Measurements from ENCODE around the gene SAMD4A. TPM values are rescaled to one million over a fixed set of nuclear protein-coding genes. Genes with fewer than 3 reads are reported as not detected.

SAMD4A gene
- total RNA-seq, 1 experiment from 2014 or later, result 9.6 TPM

DNA sequence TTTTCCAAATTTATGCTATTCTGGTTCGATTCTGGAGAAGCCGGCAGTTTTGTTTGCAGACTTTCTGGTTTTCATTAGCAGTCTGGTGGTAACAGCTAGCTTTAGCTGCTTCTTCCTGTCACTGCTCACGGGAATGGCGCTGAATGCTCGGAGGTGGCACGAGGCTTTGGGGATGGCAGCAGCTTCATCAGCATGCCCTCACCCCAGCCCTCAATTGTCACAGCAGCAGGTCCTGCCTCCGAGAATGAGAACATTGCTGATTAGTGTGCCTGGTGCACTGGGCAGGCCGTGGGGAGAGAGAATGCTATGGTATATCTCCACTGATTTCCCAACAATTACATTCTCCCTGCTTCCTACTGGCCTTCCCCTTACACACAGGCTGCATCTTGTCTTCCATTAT is 73.6 kb downstream of the SAMD4A start:
- H3K27me3 Mint-ChIP-seq (ENCODE audit: low read depth), result no peaks in the 10 kb centered on the region
- H4K8ac ChIP-seq (replicated peaks; ENCODE audit: insufficient read length, low read depth, low read length), result no peak overlapping the region
- no peak overlapping the region for H2AK5ac ChIP-seq (ENCODE audit: insufficient read length, low read length)
- H2BK15ac ChIP-seq (ENCODE audit: low read depth, low read length), result no peak overlapping the region
- H3K27ac ChIP-seq (ENCODE audit: insufficient read length, low read depth, low read length), result no peak overlapping the region
- H3K4me3 Mint-ChIP-seq, result no peak overlapping the region
- H3K79me2 ChIP-seq (ENCODE audit: insufficient read depth, low read length), result no peaks in the 10 kb centered on the region
- no peak overlapping the region for H2BK120ac ChIP-seq (ENCODE audit: low read depth, low read length, poor library complexity, severe bottlenecking)
- no peak overlapping the region for H3K27ac Mint-ChIP-seq
- no CpG with 5 or more reads among the region's 8 CpGs for WGBS (ENCODE audit: extremely low coverage, insufficient read length, low lambda C conversion rate)
- no peaks in the 10 kb centered on the region for H3K9me3 ChIP-seq (ENCODE audit: control insufficient read depth, low read depth, low read length)
- no peak overlapping the region for H3K56ac ChIP-seq (ENCODE audit: insufficient read length, low read depth, low read length)
- H3K9ac ChIP-seq (ENCODE audit: extremely low read depth, insufficient read length, low read length), result no peak overlapping the region
- TF ChIP-seq, protein P1, sequence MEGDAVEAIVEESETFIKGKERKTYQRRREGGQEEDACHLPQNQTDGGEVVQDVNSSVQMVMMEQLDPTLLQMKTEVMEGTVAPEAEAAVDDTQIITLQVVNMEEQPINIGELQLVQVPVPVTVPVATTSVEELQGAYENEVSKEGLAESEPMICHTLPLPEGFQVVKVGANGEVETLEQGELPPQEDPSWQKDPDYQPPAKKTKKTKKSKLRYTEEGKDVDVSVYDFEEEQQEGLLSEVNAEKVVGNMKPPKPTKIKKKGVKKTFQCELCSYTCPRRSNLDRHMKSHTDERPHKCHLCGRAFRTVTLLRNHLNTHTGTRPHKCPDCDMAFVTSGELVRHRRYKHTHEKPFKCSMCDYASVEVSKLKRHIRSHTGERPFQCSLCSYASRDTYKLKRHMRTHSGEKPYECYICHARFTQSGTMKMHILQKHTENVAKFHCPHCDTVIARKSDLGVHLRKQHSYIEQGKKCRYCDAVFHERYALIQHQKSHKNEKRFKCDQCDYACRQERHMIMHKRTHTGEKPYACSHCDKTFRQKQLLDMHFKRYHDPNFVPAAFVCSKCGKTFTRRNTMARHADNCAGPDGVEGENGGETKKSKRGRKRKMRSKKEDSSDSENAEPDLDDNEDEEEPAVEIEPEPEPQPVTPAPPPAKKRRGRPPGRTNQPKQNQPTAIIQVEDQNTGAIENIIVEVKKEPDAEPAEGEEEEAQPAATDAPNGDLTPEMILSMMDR (conservative IDR thresholded peaks at IDR 0.05), result no peak
- H2BK12ac ChIP-seq (ENCODE audit: insufficient read length, low read depth, low read length), result no peak overlapping the region
- H4K5ac ChIP-seq (ENCODE audit: insufficient read length, low read depth, low read length), result no peak overlapping the region
- H3K23ac ChIP-seq (ENCODE audit: insufficient read length, low read depth, low read length), result no peak overlapping the region
- no peaks in the 10 kb centered on the region; a peak in 1 of 7 replicates for H3K36me3 Mint-ChIP-seq (ENCODE audit: insufficient read depth in 1 of 3, low read depth in 3 of 3)
- H3K4me1 Mint-ChIP-seq, result peaks cover 18 to 31% of the 10 kb centered on the region in 2 experiments
- H3K4me1 ChIP-seq (ENCODE audit: insufficient read depth, low read length), result peaks cover 20% of the 10 kb centered on the region; the same call in 1 of the 2 replicates
- H2BK20ac ChIP-seq (ENCODE audit: low read depth, low read length, poor library complexity, severe bottlenecking), result no peak overlapping the region
- no peak overlapping the region for H3K4ac ChIP-seq (ENCODE audit: low read depth, low read length)
- no peak overlapping the region for H3T11ph ChIP-seq (ENCODE audit: low read length)
- no peak overlapping the region for H2BK5ac ChIP-seq (ENCODE audit: insufficient read length, low read length)
- DNase-seq, result no peak
- H4K91ac ChIP-seq (ENCODE audit: insufficient read length, low read depth, low read length), result no peak overlapping the region
- H3K4me2 ChIP-seq (ENCODE audit: insufficient read depth, insufficient read length, low read length), result no peak overlapping the region
- no peaks in the 10 kb centered on the region for H4K20me1 ChIP-seq (ENCODE audit: control insufficient read depth, insufficient read depth, insufficient read length)
- H3K79me1 ChIP-seq (ENCODE audit: insufficient read depth, low read depth, low read length, poor library complexity, severe bottlenecking), result no peaks in the 10 kb centered on the region
- H3K23me2 ChIP-seq (ENCODE audit: insufficient read length, low read depth, low read length, poor library complexity, severe bottlenecking), result no peaks in the 10 kb centered on the region
- no peak overlapping the region; the same call in 1 of the 2 replicates for H3K14ac ChIP-seq (ENCODE audit: insufficient read depth, low read length)
- no peak overlapping the region for H3K18ac ChIP-seq (ENCODE audit: insufficient read length, low read depth, low read length)
- no peaks in the 10 kb centered on the region for H3K9me3 Mint-ChIP-seq
- no peak overlapping the region for H2AFZ ChIP-seq (ENCODE audit: low read length)
- H3K27me3 ChIP-seq (ENCODE audit: insufficient read depth, low read length), result no peaks in the 10 kb centered on the region
